CD4-positive, alpha-beta T cell (primary cell): ENCODE results near the gene DTNB. TPM values are rescaled to one million over a fixed set of nuclear protein-coding genes. Genes with fewer than 3 reads are reported as not detected.

Experiments
- ATAC-seq: fragments of 200-7000 bp; cut with Tn5 transposase; one replicate; pipeline ENCODE4 v1.10.0; 2022; ENCODE audit warnings: mild to moderate bottlenecking; ENCODE audit not compliant: poor library complexity
- CTCF ChIA-PET: fragments of 350-600 bp; sonication (Branson Sonifier 250); formaldehyde crosslinking; loops from one replicate; lab custom pipeline; 2021; ENCODE audit warnings: antibody characterized with exemption, inconsistent platforms; lab: Charles Lee
- POLR2A ChIA-PET: fragments of 350-600 bp; sonication (Branson Sonifier 250); formaldehyde crosslinking; loops from one replicate; lab custom pipeline; 2021; ENCODE audit warnings: antibody characterized with exemption, inconsistent platforms; lab: Charles Lee
- DNase-seq, 14 experiments: peaks; one replicate each; pipeline ENCODE4 v3.0.0-alpha.2; 2013 to 2020; ENCODE audit warnings: mixed read lengths in 2 of 14
- H3K27ac ChIP-seq, 2 donors: one replicate each; pipeline versions ENCODE4 v1.5.1 to v1.7.0; 2013; ENCODE audit warnings: low read length in 2 of 2, low read depth in 1 of 2, mild to moderate bottlenecking in 1 of 2
- H3K27me3 ChIP-seq, 2 experiments: 1 replicate in 1 of 2; 2 replicates in 1 of 2; pipeline versions ENCODE4 v1.6.1 to v1.7.0; 2013; ENCODE audit warnings: low read length in 2 of 2, control low read depth in 1 of 2, mild to moderate bottlenecking in 1 of 2, moderate library complexity in 1 of 2; ENCODE audit not compliant: insufficient read depth in 2 of 2, control insufficient read depth in 1 of 2
- H3K36me3 ChIP-seq: one replicate; pipeline ENCODE4 v1.6.1; 2013; ENCODE audit warnings: low read length, control low read depth; ENCODE audit not compliant: insufficient read depth
- H3K4me1 ChIP-seq: one replicate; pipeline ENCODE4 v1.6.1; 2013; ENCODE audit warnings: low read length, control low read depth; ENCODE audit not compliant: insufficient read depth
- H3K4me3 ChIP-seq: one replicate; pipeline ENCODE4 v1.5.1; 2013; ENCODE audit warnings: mild to moderate bottlenecking, low read length, moderate library complexity
- H3K9me3 ChIP-seq, 2 experiments: 1 replicate in 1 of 2; 2 replicates in 1 of 2; pipeline versions ENCODE4 v1.6.1 to v1.7.0; 2013; ENCODE audit warnings: low read length in 2 of 2, mild to moderate bottlenecking in 2 of 2, control low read depth in 1 of 2, moderate library complexity in 1 of 2; ENCODE audit not compliant: control insufficient read depth in 1 of 2, insufficient read depth in 1 of 2
- H3K27ac Mint-ChIP-seq: one replicate; pipeline ENCODE4 v1.8.0; 2020; ENCODE audit warnings: mixed read lengths
- H3K27me3 Mint-ChIP-seq: one replicate; pipeline ENCODE4 v1.8.0; 2021; ENCODE audit warnings: mixed read lengths
- H3K36me3 Mint-ChIP-seq: one replicate; pipeline ENCODE4 v1.8.0; 2021; ENCODE audit warnings: low read depth, mixed read lengths
- H3K4me1 Mint-ChIP-seq: one replicate; pipeline ENCODE4 v1.8.0; 2021; ENCODE audit warnings: low read depth, mixed read lengths
- H3K4me3 Mint-ChIP-seq: one replicate; pipeline ENCODE4 v1.8.0; 2020; ENCODE audit warnings: mild to moderate bottlenecking, mixed read lengths
- H3K9me3 Mint-ChIP-seq: one replicate; pipeline ENCODE4 v1.8.0; 2020; ENCODE audit warnings: mixed read lengths
- intact Hi-C, 2 experiments: fragments of 100-400 bp; cut with DNase I in 1 of 2; cut with micrococcal nuclease in 1 of 2; formaldehyde crosslinking; loops; one replicate each; pipeline versions ENCODE4 v1.15.1 to v1.9.0; 2023 to 2025; cut with DNase I, micrococcal nuclease
- total RNA-seq, 174 experiments: library from RNA in 2 of 174; stranded (reverse) in 2 of 174; gene quantifications; one replicate each; pipeline ENCODE4 v1.2.3 and lab custom pipeline; 2021 to 2026
- TF ChIP-seq, protein P1 (sequence below): fragments of 200-600 bp; IDR thresholded peaks from one replicate; pipeline ENCODE4 v1.8.0; 2022; ENCODE audit warnings: antibody characterized with exemption, mild to moderate bottlenecking

DTNB gene
- total RNA-seq, 2 experiments from 2014 or later: 30.1 to 33.6 TPM

DNA sequence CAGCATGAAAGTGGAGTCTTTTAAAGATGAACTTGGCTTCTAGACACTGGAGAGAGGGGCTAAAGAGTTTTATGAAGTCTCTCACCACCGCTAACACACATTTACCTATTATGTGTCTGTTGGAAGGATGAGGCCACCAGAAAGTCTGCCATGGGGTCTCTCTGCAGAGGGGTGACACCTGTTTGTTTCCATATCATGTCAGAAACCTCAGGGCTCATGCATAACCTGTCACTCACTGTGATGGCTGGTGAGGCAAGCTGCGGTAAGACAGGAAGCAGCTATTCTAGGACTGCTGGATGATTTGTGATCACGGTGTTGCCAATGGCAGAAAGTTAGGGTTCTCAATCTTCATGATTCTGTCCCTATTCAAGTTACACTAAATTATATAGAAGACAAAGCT, 270.9 kb downstream of the DTNB start:
- ATAC-seq: no peak
- TF ChIP-seq, protein P1, sequence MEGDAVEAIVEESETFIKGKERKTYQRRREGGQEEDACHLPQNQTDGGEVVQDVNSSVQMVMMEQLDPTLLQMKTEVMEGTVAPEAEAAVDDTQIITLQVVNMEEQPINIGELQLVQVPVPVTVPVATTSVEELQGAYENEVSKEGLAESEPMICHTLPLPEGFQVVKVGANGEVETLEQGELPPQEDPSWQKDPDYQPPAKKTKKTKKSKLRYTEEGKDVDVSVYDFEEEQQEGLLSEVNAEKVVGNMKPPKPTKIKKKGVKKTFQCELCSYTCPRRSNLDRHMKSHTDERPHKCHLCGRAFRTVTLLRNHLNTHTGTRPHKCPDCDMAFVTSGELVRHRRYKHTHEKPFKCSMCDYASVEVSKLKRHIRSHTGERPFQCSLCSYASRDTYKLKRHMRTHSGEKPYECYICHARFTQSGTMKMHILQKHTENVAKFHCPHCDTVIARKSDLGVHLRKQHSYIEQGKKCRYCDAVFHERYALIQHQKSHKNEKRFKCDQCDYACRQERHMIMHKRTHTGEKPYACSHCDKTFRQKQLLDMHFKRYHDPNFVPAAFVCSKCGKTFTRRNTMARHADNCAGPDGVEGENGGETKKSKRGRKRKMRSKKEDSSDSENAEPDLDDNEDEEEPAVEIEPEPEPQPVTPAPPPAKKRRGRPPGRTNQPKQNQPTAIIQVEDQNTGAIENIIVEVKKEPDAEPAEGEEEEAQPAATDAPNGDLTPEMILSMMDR: no peak
- Mint-ChIP-seq H3K27ac (no peak overlapping the region), H3K4me3 (no peak overlapping the region), H3K36me3 (peaks cover 6% of the 10 kb centered on the region), H3K9me3 (no peaks in the 10 kb centered on the region), H3K4me1 (peaks cover 17% of the 10 kb centered on the region), H3K27me3 (no peaks in the 10 kb centered on the region)
- Histone ChIP-seq H3K4me1 (peaks cover 2% of the 10 kb centered on the region), H3K27ac (no peak overlapping the region), H3K4me3 (no peak overlapping the region), H3K36me3 (no peaks in the 10 kb centered on the region), H3K9me3 (no peaks in the 10 kb centered on the region), H3K27me3 (no peaks in the 10 kb centered on the region)
- ChIA-PET CTCF (no interaction called here), POLR2A (interaction anchor here (0.6 kb wide), 1 partner anchor 31 kb away, joined by 5 read pairs; no protein-coding TSS in a partner anchor)
- intact Hi-C loops: no loop called here
- DNase-seq: no peak

DNA sequence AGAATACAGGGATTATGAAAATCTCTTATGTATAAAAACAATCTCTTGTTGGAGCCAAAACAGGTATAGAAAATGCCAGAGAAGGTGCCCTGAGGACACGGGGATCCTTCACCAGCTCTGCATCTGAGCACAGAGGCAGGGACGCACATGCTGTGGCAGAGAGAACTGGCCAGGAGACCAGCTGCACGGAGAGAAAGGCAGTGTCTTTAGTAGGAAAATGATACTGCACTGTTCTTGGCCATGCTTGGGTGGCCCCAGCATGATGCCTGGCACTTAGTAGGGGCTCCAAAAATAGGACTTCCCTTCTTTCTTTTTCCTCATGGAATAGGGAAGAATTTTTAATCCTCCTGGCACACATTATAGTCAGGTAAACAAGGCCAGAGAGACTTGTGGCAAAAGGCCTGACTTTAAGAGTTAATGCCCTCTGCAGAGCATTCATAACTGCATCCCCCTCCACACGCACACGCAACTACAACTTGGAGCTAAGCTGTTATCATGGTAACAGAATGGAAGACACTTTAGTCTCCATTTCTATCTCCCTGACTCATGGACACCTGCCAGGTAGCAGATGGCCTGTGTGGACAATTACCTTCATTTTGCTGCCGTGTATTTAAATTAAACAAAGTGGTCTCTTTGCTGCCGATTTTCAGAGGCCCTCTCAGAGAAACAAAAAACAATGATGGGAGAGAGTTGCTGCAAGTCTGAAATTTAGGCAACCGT, 271.9 kb downstream of the DTNB start:
- POLR2A ChIA-PET: no interaction called here
- intact Hi-C loops: no loop called here

DNA sequence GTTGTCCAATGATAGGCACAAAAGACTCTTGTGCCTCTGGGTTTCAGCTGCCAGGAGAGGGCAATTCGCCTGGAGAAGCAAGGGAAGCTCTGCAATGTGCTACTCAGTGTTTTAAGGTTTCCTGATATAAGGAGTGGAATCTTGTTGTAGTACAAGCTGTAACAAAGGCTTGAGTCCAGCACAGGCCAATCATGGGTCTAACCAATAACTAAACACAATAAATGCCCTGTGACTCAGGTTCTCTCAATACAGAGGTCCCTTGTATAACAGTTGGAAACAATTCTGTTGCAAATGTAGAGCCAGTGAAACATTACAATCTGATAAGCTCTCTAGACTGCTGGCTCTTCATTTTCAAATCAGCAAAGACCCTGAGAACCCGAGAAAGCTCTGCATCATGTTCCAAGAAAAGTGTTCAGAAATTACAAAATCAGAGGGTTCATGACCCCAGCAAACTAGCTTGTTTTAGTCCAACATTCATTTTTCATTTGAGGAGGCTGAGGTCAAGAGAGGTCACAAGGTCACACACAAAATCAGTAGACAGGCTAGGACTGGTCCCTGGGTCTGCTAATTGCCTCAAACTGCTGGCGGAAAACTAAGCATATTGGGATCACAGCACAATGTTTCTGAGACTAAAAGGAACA, 272.7 kb downstream of the DTNB start:
- no peaks in the 10 kb centered on the region for H3K36me3 ChIP-seq
- no peak overlapping the region for H3K27ac ChIP-seq
- Mint-ChIP-seq H3K27me3 (no peaks in the 10 kb centered on the region), H3K4me3 (no peak overlapping the region), H3K27ac (no peak overlapping the region), H3K36me3 (no peaks in the 10 kb centered on the region), H3K9me3 (no peaks in the 10 kb centered on the region), H3K4me1 (peaks cover 17% of the 10 kb centered on the region)
- ChIA-PET POLR2A (interaction anchor here (0.5 to 0.6 kb wide), 2 partner anchors 42 to 84 kb away, joined by 3 read pairs; no protein-coding TSS in a partner anchor), CTCF (no interaction called here)
- TF ChIP-seq, protein P1: no peak
- intact Hi-C loops: no loop called here
- ATAC-seq (no peak), DNase-seq (no peak)
- peaks cover 2% of the 10 kb centered on the region for H3K4me1 ChIP-seq
- no peak overlapping the region for H3K4me3 ChIP-seq
- H3K27me3 ChIP-seq: no peaks in the 10 kb centered on the region
- no peaks in the 10 kb centered on the region for H3K9me3 ChIP-seq

More for the DNA sequence above, 271.9 kb downstream of the DTNB start:
- TF ChIP-seq, protein P1: no peak
- H3K36me3 ChIP-seq: no peaks in the 10 kb centered on the region
- H3K4me3 Mint-ChIP-seq: no peak overlapping the region
- H3K27ac ChIP-seq: no peak overlapping the region
- H3K9me3 Mint-ChIP-seq: no peaks in the 10 kb centered on the region
- H3K27me3 ChIP-seq: no peaks in the 10 kb centered on the region
- no peak overlapping the region for H3K4me3 ChIP-seq
- H3K27me3 Mint-ChIP-seq: no peaks in the 10 kb centered on the region
- peaks cover under 1% of the 10 kb centered on the region for H3K36me3 Mint-ChIP-seq
- H3K4me1 ChIP-seq: peaks cover 2% of the 10 kb centered on the region
- H3K9me3 ChIP-seq: no peaks in the 10 kb centered on the region
- CTCF ChIA-PET: no interaction called here
- no peak for ATAC-seq
- DNase-seq: no peak
- H3K27ac Mint-ChIP-seq: no peak overlapping the region
- peaks cover 17% of the 10 kb centered on the region for H3K4me1 Mint-ChIP-seq
